Keratinocyte (primary cell): ENCODE data around the gene NLGN1. TPM values are rescaled to one million over a fixed set of nuclear protein-coding genes. Genes with fewer than 3 reads are reported as not detected.

Experiments
- DNase-seq: peaks from one replicate; pipeline ENCODE4 v3.0.0-alpha.2; 2011; ENCODE audit warnings: low read depth, missing footprints, low spot score
- FAIRE-seq: peaks from 2 replicates; lab custom pipeline; 2011; peaks lifted over from hg19 to GRCh38; lab: Jason Lieb, UNC
- H2AFZ ChIP-seq: 2 replicates; pipeline ENCODE4 v1.6.0; 2012; ENCODE audit warnings: low read length, control low read depth, inconsistent platforms; ENCODE audit not compliant: control insufficient read depth
- H3K27ac ChIP-seq: 2 replicates; pipeline ENCODE4 v1.5.1; 2011; ENCODE audit warnings: low read length; ENCODE audit not compliant: control insufficient read depth, insufficient read depth
- H3K27me3 ChIP-seq: 3 replicates; pipeline ENCODE4 v1.6.0; 2011; ENCODE audit warnings: low read length; ENCODE audit not compliant: control insufficient read depth, insufficient read depth; ENCODE audit errors: extremely low read depth
- H3K36me3 ChIP-seq, 2 experiments: 2 replicates in 1 of 2; 3 replicates in 1 of 2; pipeline ENCODE4 v1.5.1; 2011; ENCODE audit warnings: low read length in 2 of 2, mild to moderate bottlenecking in 1 of 2; ENCODE audit not compliant: control insufficient read depth in 2 of 2, insufficient read depth in 2 of 2; ENCODE audit errors: extremely low read depth in 1 of 2
- H3K4me1 ChIP-seq: 3 replicates; pipeline ENCODE4 v1.5.1; 2011; ENCODE audit warnings: low read length; ENCODE audit not compliant: control insufficient read depth, insufficient read depth; ENCODE audit errors: extremely low read depth
- H3K4me2 ChIP-seq: 3 replicates; pipeline ENCODE4 v1.6.0; 2011; ENCODE audit warnings: low read depth, low read length; ENCODE audit not compliant: control insufficient read depth, insufficient read depth; ENCODE audit errors: extremely low read depth
- H3K4me3 ChIP-seq, 3 experiments: fragments of 200-600 bp in 1 of 3; sonication (generic) in 1 of 3; 2 replicates in 2 of 3; 3 replicates in 1 of 3; pipeline ENCODE4 v1.5.1; 2011 to 2016; ENCODE audit warnings: low read length in 3 of 3, mild to moderate bottlenecking in 3 of 3, control low read depth in 2 of 3, inconsistent platforms in 1 of 3, low read depth in 1 of 3, mixed read lengths in 1 of 3, mixed run types in 1 of 3, moderate library complexity in 1 of 3; ENCODE audit not compliant: control insufficient read depth in 2 of 3, insufficient read depth in 2 of 3; ENCODE audit errors: extremely low read depth in 1 of 3
- H3K79me2 ChIP-seq: 2 replicates; pipeline ENCODE4 v1.6.0; 2012; ENCODE audit warnings: low read length; ENCODE audit not compliant: control insufficient read depth, insufficient read depth
- H3K9ac ChIP-seq: 3 replicates; pipeline ENCODE4 v1.6.0; 2011; ENCODE audit warnings: low read length; ENCODE audit not compliant: control insufficient read depth, insufficient read depth; ENCODE audit errors: extremely low read depth
- H3K9me1 ChIP-seq: 3 replicates; pipeline ENCODE4 v1.6.0; 2011; ENCODE audit warnings: low read length; ENCODE audit not compliant: control insufficient read depth, insufficient read depth; ENCODE audit errors: extremely low read depth
- H3K9me3 ChIP-seq: 2 replicates; pipeline ENCODE4 v1.5.1; 2012; ENCODE audit warnings: low read depth, low read length; ENCODE audit not compliant: control insufficient read depth
- H4K20me1 ChIP-seq: 3 replicates; pipeline ENCODE4 v1.6.0; 2011; ENCODE audit warnings: low read length; ENCODE audit not compliant: control insufficient read depth, insufficient read depth; ENCODE audit errors: extremely low read depth
- EZH2 ChIP-seq: IDR thresholded peaks from one replicate; pipeline ENCODE4 v1.6.1; 2012; ENCODE audit warnings: inconsistent platforms, mild to moderate bottlenecking, low read length, moderate library complexity
- dilution Hi-C: fragments of 300-500 bp; cut with MboI; formaldehyde crosslinking; loops from one replicate; pipeline ENCODE4 v1.7.0; 2020; ENCODE audit warnings: low sequenced_read_pairs; ENCODE audit not compliant: extremely low pct_ligation_motif_present
- polyA plus RNA-seq, 5 experiments: library from polyadenylated mRNA; depleted of rRNA in 3 of 5; stranded (reverse) in 3 of 5; stranded (forward) in 1 of 5; unstranded in 1 of 5; fragments of >200 nt; gene quantifications; 1 replicate in 1 of 5; 2 replicates in 3 of 5; 3 replicates in 1 of 5; pipeline versions ENCODE4 v1.2.1 to v1.2.3, GENCODE V29; 2011 to 2012; ENCODE audit warnings: missing spikeins in 2 of 5, low read depth in 1 of 5, low replicate concordance in 1 of 5
- TF ChIP-seq, protein P1 (sequence below), 3 experiments: IDR thresholded peaks in 1 of 3; conservative IDR thresholded peaks in 1 of 3; optimal IDR thresholded peaks in 1 of 3; 2 replicates in 2 of 3; 3 replicates in 1 of 3; pipeline versions ENCODE3 to v1.5.1; 2011; ENCODE audit warnings: low read length in 3 of 3, mild to moderate bottlenecking in 3 of 3, moderate library complexity in 2 of 3, control low read depth in 1 of 3, inconsistent platforms in 1 of 3; ENCODE audit not compliant: insufficient read depth in 2 of 3; ENCODE audit errors: extremely low read depth in 1 of 3

The NLGN1 gene
- polyA plus RNA-seq, 1 donor (not counting 4 experiments of a cell fraction or from before 2014, with no cell fraction given) = not detected

DNA sequence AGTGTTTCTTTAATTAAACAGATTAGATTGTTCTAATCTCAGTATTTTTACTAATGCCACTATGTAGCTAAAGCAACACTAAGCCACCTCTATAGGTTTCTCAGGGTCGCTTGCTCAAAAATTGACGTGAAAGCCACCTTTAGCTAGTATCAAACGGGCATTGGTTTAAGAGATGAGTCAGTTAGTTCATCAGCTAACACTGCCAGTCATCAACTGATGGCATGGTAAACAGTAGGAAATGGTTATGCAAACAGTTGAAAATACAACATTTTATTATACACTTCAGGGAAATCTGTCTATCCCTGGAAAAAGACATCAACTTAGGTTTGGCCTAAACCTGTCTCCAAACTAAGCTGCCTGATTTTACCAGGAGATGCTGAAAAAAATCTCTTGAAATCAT, 879.3 kb downstream of the NLGN1 start:
- Histone ChIP-seq H3K4me3 (no peak overlapping the region), H3K27me3 (no peaks in the 10 kb centered on the region), H3K9ac (no peak overlapping the region), H3K4me1 (no peaks in the 10 kb centered on the region), H3K27ac (no peak overlapping the region), H4K20me1 (no peaks in the 10 kb centered on the region), H3K9me1 (no peaks in the 10 kb centered on the region), H3K79me2 (no peaks in the 10 kb centered on the region), H3K36me3 (no peaks in the 10 kb centered on the region), H2AFZ (no peak overlapping the region), H3K4me2 (no peak overlapping the region), H3K9me3 (no peaks in the 10 kb centered on the region)
- no peak for DNase-seq
- dilution Hi-C loops = no loop called here
- no peak for FAIRE-seq
- TF ChIP-seq EZH2 = no peak
- TF ChIP-seq, protein P1, sequence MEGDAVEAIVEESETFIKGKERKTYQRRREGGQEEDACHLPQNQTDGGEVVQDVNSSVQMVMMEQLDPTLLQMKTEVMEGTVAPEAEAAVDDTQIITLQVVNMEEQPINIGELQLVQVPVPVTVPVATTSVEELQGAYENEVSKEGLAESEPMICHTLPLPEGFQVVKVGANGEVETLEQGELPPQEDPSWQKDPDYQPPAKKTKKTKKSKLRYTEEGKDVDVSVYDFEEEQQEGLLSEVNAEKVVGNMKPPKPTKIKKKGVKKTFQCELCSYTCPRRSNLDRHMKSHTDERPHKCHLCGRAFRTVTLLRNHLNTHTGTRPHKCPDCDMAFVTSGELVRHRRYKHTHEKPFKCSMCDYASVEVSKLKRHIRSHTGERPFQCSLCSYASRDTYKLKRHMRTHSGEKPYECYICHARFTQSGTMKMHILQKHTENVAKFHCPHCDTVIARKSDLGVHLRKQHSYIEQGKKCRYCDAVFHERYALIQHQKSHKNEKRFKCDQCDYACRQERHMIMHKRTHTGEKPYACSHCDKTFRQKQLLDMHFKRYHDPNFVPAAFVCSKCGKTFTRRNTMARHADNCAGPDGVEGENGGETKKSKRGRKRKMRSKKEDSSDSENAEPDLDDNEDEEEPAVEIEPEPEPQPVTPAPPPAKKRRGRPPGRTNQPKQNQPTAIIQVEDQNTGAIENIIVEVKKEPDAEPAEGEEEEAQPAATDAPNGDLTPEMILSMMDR (optimal IDR thresholded peaks at IDR 0.05 in 1 of 3, IDR thresholded peaks at IDR 0.05 in 1 of 3, conservative IDR thresholded peaks at IDR 0.05 in 1 of 3; ENCODE audit: extremely low read depth in 1 of 3, insufficient read depth in 2 of 3, low read length in 3 of 3) = no peak

DNA sequence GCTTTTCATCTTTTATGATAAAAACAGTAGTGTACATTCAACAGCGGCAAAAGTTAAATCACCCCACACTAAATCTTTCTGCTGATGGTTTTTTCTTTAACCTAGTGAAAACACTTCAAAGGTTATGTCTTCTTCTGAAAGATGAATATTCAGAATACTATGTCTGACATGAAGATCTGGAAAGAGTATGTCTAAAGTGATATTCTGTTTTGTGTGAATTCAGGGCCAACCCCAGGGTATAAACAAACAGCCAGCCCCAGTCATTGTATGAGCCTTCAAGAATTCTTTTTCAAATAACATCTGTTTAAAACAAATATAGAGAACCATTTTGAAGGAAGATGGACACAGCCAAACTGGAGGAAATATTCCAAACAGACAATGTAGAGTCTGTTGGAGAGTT, 880.5 kb downstream of the NLGN1 start:
- Histone ChIP-seq H3K79me2 (no peaks in the 10 kb centered on the region), H3K9me1 (no peaks in the 10 kb centered on the region), H3K27me3 (no peaks in the 10 kb centered on the region), H3K9ac (no peak overlapping the region), H3K27ac (no peak overlapping the region), H3K4me3 (no peak overlapping the region), H3K9me3 (no peaks in the 10 kb centered on the region), H3K4me1 (no peaks in the 10 kb centered on the region), H2AFZ (no peak overlapping the region), H4K20me1 (no peaks in the 10 kb centered on the region), H3K4me2 (no peak overlapping the region), H3K36me3 (no peaks in the 10 kb centered on the region)
- TF ChIP-seq EZH2 = no peak
- TF ChIP-seq, protein P1 (optimal IDR thresholded peaks at IDR 0.05 in 1 of 3, IDR thresholded peaks at IDR 0.05 in 1 of 3, conservative IDR thresholded peaks at IDR 0.05 in 1 of 3; ENCODE audit: extremely low read depth in 1 of 3, insufficient read depth in 2 of 3, low read length in 3 of 3) = no peak
- DNase-seq (no peak), FAIRE-seq (no peak)
- dilution Hi-C loops = no loop called here
